Amniotic epithelial cell (primary cell): ENCODE results near the gene BCL2L14.
A peak's percentile ranks its signal among the peaks of the same experiment; 100 is the strongest.

Experiments
- DNase-seq: peaks from one replicate; pipeline ENCODE4 v3.0.0-alpha.2; 2010; ENCODE audit warnings: low read depth

The BCL2L14 gene

GRCh38 chr12:12054993-12055392, 15.7 kb upstream of the BCL2L14 start:
- DNase-seq, result no peak

GRCh38 chr12:12056951-12057350, 13.8 kb upstream of the BCL2L14 start:
- DNase-seq, result no peak

GRCh38 chr12:12064596-12064995, 6.1 kb upstream of the BCL2L14 start:
- no peak for DNase-seq

GRCh38 chr12:12068751-12069150, 2.0 kb upstream of the BCL2L14 start:
- DNase-seq, result no peak

GRCh38 chr12:12069821-12070548, 754 bp upstream of the BCL2L14 start:
- DNase-seq, result no peak

GRCh38 chr12:12072064-12072760, 1.5 kb downstream of the BCL2L14 start:
- DNase-seq, result no peak

GRCh38 chr12:12079291-12079690, 8.6 kb downstream of the BCL2L14 start:
- peak; percentile 7 for DNase-seq

GRCh38 chr12:12081836-12082497, 11.2 kb downstream of the BCL2L14 start:
- peak; percentile 33 for DNase-seq

- no peak for DNase-seq
Measured at GRCh38 chr12:12083688-12084087, 12.9 kb downstream of the BCL2L14 start.

- no peak for DNase-seq
Measured at GRCh38 chr12:12086362-12086761, 15.6 kb downstream of the BCL2L14 start.

GRCh38 chr12:12086973-12087692, 16.4 kb downstream of the BCL2L14 start:
- DNase-seq, result no peak

GRCh38 chr12:12087693-12088034, 16.9 kb downstream of the BCL2L14 start:
- no peak for DNase-seq

GRCh38 chr12:12088147-12088546, 17.4 kb downstream of the BCL2L14 start:
- no peak for DNase-seq

GRCh38 chr12:12088761-12089160, 18.0 kb downstream of the BCL2L14 start:
- DNase-seq, result no peak

GRCh38 chr12:12091071-12091470, 20.3 kb downstream of the BCL2L14 start:
- DNase-seq, result no peak

- no peak for DNase-seq
Measured at GRCh38 chr12:12091977-12092663, 21.4 kb downstream of the BCL2L14 start.

- DNase-seq, result no peak
Measured at GRCh38 chr12:12094481-12094880, 23.7 kb downstream of the BCL2L14 start.

GRCh38 chr12:12095021-12095420, 24.3 kb downstream of the BCL2L14 start:
- DNase-seq, result no peak

- DNase-seq, result no peak
Measured at GRCh38 chr12:12097891-12098690, 27.4 kb downstream of the BCL2L14 start.

GRCh38 chr12:12098691-12099015, 27.9 kb downstream of the BCL2L14 start:
- DNase-seq, result no peak

GRCh38 chr12:12099102-12099501, 28.4 kb downstream of the BCL2L14 start:
- peak; percentile 48 for DNase-seq
